ENCODE results near the gene ZFC3H1.
A peak's percentile ranks its signal among the peaks of the same experiment; 100 is the strongest.

Gene ZFC3H1

DNA sequence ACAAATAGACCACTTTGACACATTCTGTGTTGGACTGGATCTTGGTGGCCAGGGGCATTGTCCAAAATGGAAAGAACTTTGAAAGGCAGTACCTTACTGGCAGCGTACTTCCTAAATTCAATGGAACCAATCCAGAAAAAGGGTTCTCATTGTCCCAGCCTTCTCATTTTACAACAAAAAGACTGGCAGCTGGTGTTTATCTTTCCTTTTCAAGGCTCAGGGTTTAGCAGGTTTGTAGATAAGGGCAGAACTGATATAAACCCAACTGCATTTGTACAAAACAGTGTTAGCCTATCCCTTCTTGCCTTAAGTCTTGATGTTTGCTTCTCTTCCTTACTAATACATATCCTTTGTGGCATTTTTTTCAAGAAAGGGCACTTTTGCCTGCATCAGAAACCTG, 8.2 kb upstream of the ZFC3H1 start:
- H3K4me1 ChIP-seq (ENCODE audit: control insufficient read depth, insufficient read depth, low read length, poor library complexity, severe bottlenecking) = peaks cover 5% of the 10 kb centered on the region
- no peaks in the 10 kb centered on the region for H3K36me3 ChIP-seq (ENCODE audit: control insufficient read depth, insufficient read depth, low read length)
- 80 to 100% methylated on average over 1 of the region's 1 CpG for WGBS, 2 experiments (ENCODE audit: insufficient coverage in 2 of 2)
- H3K27ac ChIP-seq (ENCODE audit: low read depth, low read length, severe bottlenecking) = no peak overlapping the region
- no peaks in the 10 kb centered on the region for H3K9me3 ChIP-seq (ENCODE audit: control insufficient read depth, low read length)
- no peak overlapping the region for H3K4me3 ChIP-seq (ENCODE audit: extremely low read depth, insufficient read depth, low read length, poor library complexity, severe bottlenecking)

GRCh38 chr12:71671311-71671710, 7.7 kb upstream of the ZFC3H1 start:
- no peaks in the 10 kb centered on the region for H3K36me3 ChIP-seq (ENCODE audit: control insufficient read depth, insufficient read depth, low read length)
- H3K4me1 ChIP-seq (ENCODE audit: control insufficient read depth, insufficient read depth, low read length, poor library complexity, severe bottlenecking) = peaks cover 5% of the 10 kb centered on the region
- no peaks in the 10 kb centered on the region for H3K9me3 ChIP-seq (ENCODE audit: control insufficient read depth, low read length)
- no peak overlapping the region for H3K4me3 ChIP-seq (ENCODE audit: extremely low read depth, insufficient read depth, low read length, poor library complexity, severe bottlenecking)
- H3K27ac ChIP-seq (ENCODE audit: low read depth, low read length, severe bottlenecking) = no peak overlapping the region

GRCh38 chr12:71666259-71666658, 2.6 kb upstream of the ZFC3H1 start:
- Histone ChIP-seq H3K4me3 (ENCODE audit: extremely low read depth, insufficient read depth, low read length, poor library complexity, severe bottlenecking) (no peak overlapping the region), H3K9me3 (ENCODE audit: control insufficient read depth, low read length) (no peaks in the 10 kb centered on the region), H3K27ac (ENCODE audit: low read depth, low read length, severe bottlenecking) (no peak overlapping the region), H3K36me3 (ENCODE audit: control insufficient read depth, insufficient read depth, low read length) (peaks cover 5% of the 10 kb centered on the region), H3K4me1 (ENCODE audit: control insufficient read depth, insufficient read depth, low read length, poor library complexity, severe bottlenecking) (no peaks in the 10 kb centered on the region)
- 100% methylated on average over 2 to 3 of the region's 5 CpGs for WGBS, 2 experiments (ENCODE audit: insufficient coverage in 2 of 2)

DNA sequence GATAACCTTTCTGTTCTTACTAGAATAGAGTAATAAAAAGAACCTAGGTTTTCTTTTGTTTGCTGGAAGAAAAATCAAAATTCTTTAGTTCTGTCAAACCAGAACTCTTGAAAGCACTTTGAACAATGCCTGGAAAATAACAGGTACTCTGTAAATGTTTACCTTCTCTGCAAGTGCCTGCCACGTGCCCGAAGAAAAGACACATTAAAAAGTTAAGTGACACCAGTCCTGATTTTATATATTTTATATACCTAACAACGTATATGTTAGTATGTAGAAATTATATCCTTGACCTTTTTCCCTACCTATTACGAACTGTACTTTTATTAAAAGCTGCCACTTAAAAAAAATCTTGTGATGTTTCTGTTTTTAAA, 1.4 kb upstream of the ZFC3H1 start:
- Histone ChIP-seq H3K4me3 (ENCODE audit: extremely low read depth, insufficient read depth, low read length, poor library complexity, severe bottlenecking) (peak overlapping the region; percentile 77), H3K9me3 (ENCODE audit: control insufficient read depth, low read length) (no peaks in the 10 kb centered on the region), H3K36me3 (ENCODE audit: control insufficient read depth, insufficient read depth, low read length) (peaks cover 10% of the 10 kb centered on the region), H3K27ac (ENCODE audit: low read depth, low read length, severe bottlenecking) (peak overlapping the region; percentile 97), H3K4me1 (ENCODE audit: control insufficient read depth, insufficient read depth, low read length, poor library complexity, severe bottlenecking) (no peaks in the 10 kb centered on the region)
- no CpG with 5 or more reads among the region's 4 CpGs for WGBS, 2 experiments (ENCODE audit: insufficient coverage in 2 of 2)

DNA sequence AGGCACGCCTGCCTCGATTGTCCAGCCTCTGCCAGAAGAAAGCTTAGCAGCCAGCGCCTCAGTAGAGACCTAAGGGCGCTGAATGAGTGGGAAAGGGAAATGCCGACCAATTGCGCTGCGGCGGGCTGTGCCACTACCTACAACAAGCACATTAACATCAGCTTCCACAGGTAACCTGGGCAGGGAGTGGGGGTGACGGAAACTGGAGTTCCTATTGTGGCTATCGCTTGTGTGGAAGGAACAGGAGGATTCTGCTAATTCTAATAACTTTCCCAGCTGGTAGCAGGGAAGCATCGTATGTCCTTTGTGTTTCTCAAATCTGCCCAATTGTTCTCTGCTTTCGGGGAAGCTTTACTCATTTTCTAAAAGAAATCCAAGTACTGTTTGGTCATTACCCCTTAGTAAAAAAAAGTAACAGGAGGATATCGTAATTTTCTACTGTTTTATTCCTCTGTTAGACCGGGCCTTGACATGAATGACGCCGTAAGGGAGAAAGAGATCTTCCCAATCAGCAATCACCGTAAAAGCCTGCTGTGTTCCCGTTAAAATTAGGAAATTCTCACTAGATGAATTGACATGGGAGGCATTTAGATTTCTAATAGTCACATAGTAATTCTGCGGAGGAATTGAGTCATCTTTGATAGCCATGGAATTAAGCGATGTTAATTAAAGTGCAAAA, 902 bp upstream of the ZFC3H1 start:
- peaks cover 14% of the 10 kb centered on the region for H3K36me3 ChIP-seq (ENCODE audit: control insufficient read depth, insufficient read depth, low read length)
- peak overlapping the region; percentile 77 for H3K4me3 ChIP-seq (ENCODE audit: extremely low read depth, insufficient read depth, low read length, poor library complexity, severe bottlenecking)
- no peaks in the 10 kb centered on the region for H3K4me1 ChIP-seq (ENCODE audit: control insufficient read depth, insufficient read depth, low read length, poor library complexity, severe bottlenecking)
- WGBS, 2 experiments (ENCODE audit: insufficient coverage in 2 of 2) = 0% methylated on average over 1 to 3 of the region's 20 CpGs
- H3K9me3 ChIP-seq (ENCODE audit: control insufficient read depth, low read length) = no peaks in the 10 kb centered on the region
- H3K27ac ChIP-seq (ENCODE audit: low read depth, low read length, severe bottlenecking) = peak overlapping the region; percentile 97

GRCh38 chr12:71662849-71663560, 643 bp downstream of the ZFC3H1 start:
- peak overlapping the region; percentile 77 for H3K4me3 ChIP-seq (ENCODE audit: extremely low read depth, insufficient read depth, low read length, poor library complexity, severe bottlenecking)
- peak overlapping the region; percentile 97 for H3K27ac ChIP-seq (ENCODE audit: low read depth, low read length, severe bottlenecking)
- WGBS, 2 experiments (ENCODE audit: insufficient coverage in 2 of 2) = 0% methylated on average over 48 of the region's 53 CpGs
- H3K4me1 ChIP-seq (ENCODE audit: control insufficient read depth, insufficient read depth, low read length, poor library complexity, severe bottlenecking) = no peaks in the 10 kb centered on the region
- H3K36me3 ChIP-seq (ENCODE audit: control insufficient read depth, insufficient read depth, low read length) = peaks cover 30% of the 10 kb centered on the region
- H3K9me3 ChIP-seq (ENCODE audit: control insufficient read depth, low read length) = no peaks in the 10 kb centered on the region

GRCh38 chr12:71661977-71662530, 1.6 kb downstream of the ZFC3H1 start:
- Histone ChIP-seq H3K27ac (ENCODE audit: low read depth, low read length, severe bottlenecking) (peak overlapping the region; percentile 97), H3K9me3 (ENCODE audit: control insufficient read depth, low read length) (no peaks in the 10 kb centered on the region), H3K36me3 (ENCODE audit: control insufficient read depth, insufficient read depth, low read length) (peaks cover 37% of the 10 kb centered on the region), H3K4me1 (ENCODE audit: control insufficient read depth, insufficient read depth, low read length, poor library complexity, severe bottlenecking) (no peaks in the 10 kb centered on the region), H3K4me3 (ENCODE audit: extremely low read depth, insufficient read depth, low read length, poor library complexity, severe bottlenecking) (peak overlapping the region; percentile 77)
- 15% methylated on average over 2 of the region's 8 CpGs; no CpG with 5 or more reads in 1 of the 2 experiments for WGBS, 2 experiments (ENCODE audit: insufficient coverage in 2 of 2)

DNA sequence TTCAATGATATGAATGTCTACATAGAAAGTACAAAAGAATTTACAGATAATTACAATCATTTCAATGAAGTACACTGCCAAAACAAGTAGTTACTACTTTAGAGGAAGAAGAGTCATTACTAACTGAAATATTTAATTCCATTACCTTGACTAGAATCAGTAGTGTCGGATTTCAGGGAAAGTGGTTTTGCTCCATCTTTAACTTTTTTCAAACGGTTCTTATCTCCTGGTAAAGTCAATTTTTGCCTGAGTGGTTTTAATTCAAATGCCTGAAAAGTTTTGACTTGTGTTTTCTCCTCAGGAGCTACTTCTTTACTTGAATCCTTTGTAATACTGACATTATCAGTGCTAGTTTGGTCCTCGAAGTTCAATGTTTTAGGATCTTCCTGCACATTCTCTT, 6.9 kb downstream of the ZFC3H1 start:
- Histone ChIP-seq H3K27ac (ENCODE audit: low read depth, low read length, severe bottlenecking) (no peak overlapping the region), H3K4me3 (ENCODE audit: extremely low read depth, insufficient read depth, low read length, poor library complexity, severe bottlenecking) (no peak overlapping the region), H3K9me3 (ENCODE audit: control insufficient read depth, low read length) (peaks cover 12% of the 10 kb centered on the region), H3K36me3 (ENCODE audit: control insufficient read depth, insufficient read depth, low read length) (peaks cover 75% of the 10 kb centered on the region), H3K4me1 (ENCODE audit: control insufficient read depth, insufficient read depth, low read length, poor library complexity, severe bottlenecking) (no peaks in the 10 kb centered on the region)
- 100% methylated on average over 1 to 2 of the region's 3 CpGs for WGBS, 2 experiments (ENCODE audit: insufficient coverage in 2 of 2)

DNA sequence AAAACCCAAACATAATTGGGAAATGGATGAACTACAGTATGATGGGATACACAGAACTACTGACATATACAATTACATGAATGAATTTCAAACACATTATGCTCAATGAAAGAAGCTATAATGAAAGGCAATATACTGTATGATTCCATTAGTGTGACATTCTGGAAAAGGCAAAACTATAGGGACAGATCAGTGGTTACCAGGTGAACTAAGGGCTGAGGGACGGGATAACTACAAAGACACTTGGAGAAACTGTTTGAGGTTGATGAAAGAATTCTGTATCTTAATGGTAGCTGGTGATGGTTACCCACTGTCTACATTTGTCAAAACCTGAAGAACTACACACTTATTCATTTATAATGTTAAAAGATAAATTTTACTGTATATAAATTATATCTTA, 7.7 kb downstream of the ZFC3H1 start:
- Histone ChIP-seq H3K4me1 (ENCODE audit: control insufficient read depth, insufficient read depth, low read length, poor library complexity, severe bottlenecking) (no peaks in the 10 kb centered on the region), H3K4me3 (ENCODE audit: extremely low read depth, insufficient read depth, low read length, poor library complexity, severe bottlenecking) (no peak overlapping the region), H3K9me3 (ENCODE audit: control insufficient read depth, low read length) (peaks cover 12% of the 10 kb centered on the region), H3K27ac (ENCODE audit: low read depth, low read length, severe bottlenecking) (no peak overlapping the region), H3K36me3 (ENCODE audit: control insufficient read depth, insufficient read depth, low read length) (peaks cover 77% of the 10 kb centered on the region)
- WGBS, 2 experiments (ENCODE audit: insufficient coverage in 2 of 2) = 100% methylated on average over 1 of the region's 1 CpG; no CpG with 5 or more reads in 1 of the 2 experiments

DNA sequence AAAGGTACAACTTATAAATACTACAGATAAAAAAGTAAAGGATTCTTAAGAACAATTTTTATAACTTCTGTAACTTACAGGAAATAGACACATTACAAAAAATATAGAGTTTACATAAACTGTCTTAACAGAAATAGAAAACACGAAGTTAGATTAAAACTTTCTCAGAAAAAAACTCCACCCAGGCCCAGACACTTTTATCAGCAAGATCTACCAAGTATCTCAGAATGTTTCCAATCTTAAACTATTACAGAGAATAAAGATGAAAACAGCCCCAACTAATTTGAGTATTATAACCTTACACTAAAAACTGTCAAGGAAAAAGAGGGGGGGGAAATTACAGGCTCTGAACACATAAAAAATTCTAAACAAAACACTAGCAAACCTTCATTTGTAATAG, 8.2 kb downstream of the ZFC3H1 start:
- Histone ChIP-seq H3K9me3 (ENCODE audit: control insufficient read depth, low read length) (peaks cover 12% of the 10 kb centered on the region), H3K4me1 (ENCODE audit: control insufficient read depth, insufficient read depth, low read length, poor library complexity, severe bottlenecking) (no peaks in the 10 kb centered on the region), H3K36me3 (ENCODE audit: control insufficient read depth, insufficient read depth, low read length) (peaks cover 81% of the 10 kb centered on the region)

DNA sequence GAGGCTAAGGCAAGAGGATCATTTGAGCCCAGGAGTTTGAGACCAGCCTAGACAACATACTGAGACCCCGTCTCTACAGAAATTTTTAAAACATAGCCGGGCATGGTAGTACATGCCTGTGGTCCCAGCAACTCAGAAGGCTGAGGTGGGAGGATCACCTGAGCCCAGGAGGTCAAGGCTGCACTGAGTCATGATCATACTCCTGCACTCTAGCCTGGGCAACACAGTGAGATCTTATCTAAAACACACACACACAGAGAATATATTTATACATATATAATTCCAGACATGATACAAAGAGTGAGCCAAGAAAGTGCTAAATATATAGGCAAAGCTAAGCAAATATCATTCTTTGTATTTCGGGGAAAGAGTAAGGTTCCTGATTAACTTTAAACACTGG, 9.4 kb downstream of the ZFC3H1 start:
- peaks cover 80% of the 10 kb centered on the region for H3K36me3 ChIP-seq (ENCODE audit: control insufficient read depth, insufficient read depth, low read length)
- H3K9me3 ChIP-seq (ENCODE audit: control insufficient read depth, low read length) = peaks cover 12% of the 10 kb centered on the region
- H3K4me3 ChIP-seq (ENCODE audit: extremely low read depth, insufficient read depth, low read length, poor library complexity, severe bottlenecking) = no peak overlapping the region
- H3K27ac ChIP-seq (ENCODE audit: low read depth, low read length, severe bottlenecking) = no peak overlapping the region
- 75 to 88% methylated on average over 2 of the region's 3 CpGs for WGBS, 2 experiments (ENCODE audit: insufficient coverage in 2 of 2)
- no peaks in the 10 kb centered on the region for H3K4me1 ChIP-seq (ENCODE audit: control insufficient read depth, insufficient read depth, low read length, poor library complexity, severe bottlenecking)

More for the DNA sequence above, 8.2 kb downstream of the ZFC3H1 start:
- H3K4me3 ChIP-seq (ENCODE audit: extremely low read depth, insufficient read depth, low read length, poor library complexity, severe bottlenecking) = no peak overlapping the region
- 100% methylated on average over 1 of the region's 1 CpG for WGBS, 2 experiments (ENCODE audit: insufficient coverage in 2 of 2)
- no peak overlapping the region for H3K27ac ChIP-seq (ENCODE audit: low read depth, low read length, severe bottlenecking)
